ENCODE data around the gene IMPDH1.

GRCh38 chr7:128373606-128374005 lies 36.2 kb downstream of the IMPDH1 start:
- TF ChIP-seq, protein P1, sequence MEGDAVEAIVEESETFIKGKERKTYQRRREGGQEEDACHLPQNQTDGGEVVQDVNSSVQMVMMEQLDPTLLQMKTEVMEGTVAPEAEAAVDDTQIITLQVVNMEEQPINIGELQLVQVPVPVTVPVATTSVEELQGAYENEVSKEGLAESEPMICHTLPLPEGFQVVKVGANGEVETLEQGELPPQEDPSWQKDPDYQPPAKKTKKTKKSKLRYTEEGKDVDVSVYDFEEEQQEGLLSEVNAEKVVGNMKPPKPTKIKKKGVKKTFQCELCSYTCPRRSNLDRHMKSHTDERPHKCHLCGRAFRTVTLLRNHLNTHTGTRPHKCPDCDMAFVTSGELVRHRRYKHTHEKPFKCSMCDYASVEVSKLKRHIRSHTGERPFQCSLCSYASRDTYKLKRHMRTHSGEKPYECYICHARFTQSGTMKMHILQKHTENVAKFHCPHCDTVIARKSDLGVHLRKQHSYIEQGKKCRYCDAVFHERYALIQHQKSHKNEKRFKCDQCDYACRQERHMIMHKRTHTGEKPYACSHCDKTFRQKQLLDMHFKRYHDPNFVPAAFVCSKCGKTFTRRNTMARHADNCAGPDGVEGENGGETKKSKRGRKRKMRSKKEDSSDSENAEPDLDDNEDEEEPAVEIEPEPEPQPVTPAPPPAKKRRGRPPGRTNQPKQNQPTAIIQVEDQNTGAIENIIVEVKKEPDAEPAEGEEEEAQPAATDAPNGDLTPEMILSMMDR (IDR thresholded peaks at IDR 0.05; ENCODE audit: low read depth, low read length, missing input control) = no peak
- TF ChIP-seq TAF1 (conservative IDR thresholded peaks at IDR 0.05) (no peak), GABPA (IDR thresholded peaks at IDR 0.05 in 1 of 2, conservative IDR thresholded peaks at IDR 0.05 in 1 of 2) (no peak), JUND (IDR thresholded peaks at IDR 0.05) (no peak), EGR1 (IDR thresholded peaks at IDR 0.05; ENCODE audit: low read depth in 2 of 2) (no peak), SP1 (IDR thresholded peaks at IDR 0.05) (no peak), RAD21 (IDR thresholded peaks at IDR 0.05) (no peak), YY1 (IDR thresholded peaks at IDR 0.05) (no peak), NR2F2 (IDR thresholded peaks at IDR 0.05) (no peak), MAX (IDR thresholded peaks at IDR 0.05) (no peak)
- TF ChIP-seq, protein P2, sequence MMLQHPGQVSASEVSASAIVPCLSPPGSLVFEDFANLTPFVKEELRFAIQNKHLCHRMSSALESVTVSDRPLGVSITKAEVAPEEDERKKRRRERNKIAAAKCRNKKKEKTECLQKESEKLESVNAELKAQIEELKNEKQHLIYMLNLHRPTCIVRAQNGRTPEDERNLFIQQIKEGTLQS (IDR thresholded peaks at IDR 0.05) = no peak
- TF ChIP-seq, protein P3, sequence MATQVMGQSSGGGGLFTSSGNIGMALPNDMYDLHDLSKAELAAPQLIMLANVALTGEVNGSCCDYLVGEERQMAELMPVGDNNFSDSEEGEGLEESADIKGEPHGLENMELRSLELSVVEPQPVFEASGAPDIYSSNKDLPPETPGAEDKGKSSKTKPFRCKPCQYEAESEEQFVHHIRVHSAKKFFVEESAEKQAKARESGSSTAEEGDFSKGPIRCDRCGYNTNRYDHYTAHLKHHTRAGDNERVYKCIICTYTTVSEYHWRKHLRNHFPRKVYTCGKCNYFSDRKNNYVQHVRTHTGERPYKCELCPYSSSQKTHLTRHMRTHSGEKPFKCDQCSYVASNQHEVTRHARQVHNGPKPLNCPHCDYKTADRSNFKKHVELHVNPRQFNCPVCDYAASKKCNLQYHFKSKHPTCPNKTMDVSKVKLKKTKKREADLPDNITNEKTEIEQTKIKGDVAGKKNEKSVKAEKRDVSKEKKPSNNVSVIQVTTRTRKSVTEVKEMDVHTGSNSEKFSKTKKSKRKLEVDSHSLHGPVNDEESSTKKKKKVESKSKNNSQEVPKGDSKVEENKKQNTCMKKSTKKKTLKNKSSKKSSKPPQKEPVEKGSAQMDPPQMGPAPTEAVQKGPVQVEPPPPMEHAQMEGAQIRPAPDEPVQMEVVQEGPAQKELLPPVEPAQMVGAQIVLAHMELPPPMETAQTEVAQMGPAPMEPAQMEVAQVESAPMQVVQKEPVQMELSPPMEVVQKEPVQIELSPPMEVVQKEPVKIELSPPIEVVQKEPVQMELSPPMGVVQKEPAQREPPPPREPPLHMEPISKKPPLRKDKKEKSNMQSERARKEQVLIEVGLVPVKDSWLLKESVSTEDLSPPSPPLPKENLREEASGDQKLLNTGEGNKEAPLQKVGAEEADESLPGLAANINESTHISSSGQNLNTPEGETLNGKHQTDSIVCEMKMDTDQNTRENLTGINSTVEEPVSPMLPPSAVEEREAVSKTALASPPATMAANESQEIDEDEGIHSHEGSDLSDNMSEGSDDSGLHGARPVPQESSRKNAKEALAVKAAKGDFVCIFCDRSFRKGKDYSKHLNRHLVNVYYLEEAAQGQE (IDR thresholded peaks at IDR 0.05) = no peak
